Posterior cingulate gyrus (tissue), 11 donors: ENCODE measurements around the gene LIF.

Source experiments
- DNase-seq, 10 donors: peaks; one replicate each; pipeline versions ENCODE4 v3.0.0 to v3.0.0-alpha.2; 2020 to 2021; ENCODE audit warnings: mixed read lengths in 3 of 10
- intact Hi-C: fragments of 100-400 bp; cut with DNase I; formaldehyde crosslinking; loops from one replicate; pipeline ENCODE4 v1.15.1; 2023

The LIF gene

DNA sequence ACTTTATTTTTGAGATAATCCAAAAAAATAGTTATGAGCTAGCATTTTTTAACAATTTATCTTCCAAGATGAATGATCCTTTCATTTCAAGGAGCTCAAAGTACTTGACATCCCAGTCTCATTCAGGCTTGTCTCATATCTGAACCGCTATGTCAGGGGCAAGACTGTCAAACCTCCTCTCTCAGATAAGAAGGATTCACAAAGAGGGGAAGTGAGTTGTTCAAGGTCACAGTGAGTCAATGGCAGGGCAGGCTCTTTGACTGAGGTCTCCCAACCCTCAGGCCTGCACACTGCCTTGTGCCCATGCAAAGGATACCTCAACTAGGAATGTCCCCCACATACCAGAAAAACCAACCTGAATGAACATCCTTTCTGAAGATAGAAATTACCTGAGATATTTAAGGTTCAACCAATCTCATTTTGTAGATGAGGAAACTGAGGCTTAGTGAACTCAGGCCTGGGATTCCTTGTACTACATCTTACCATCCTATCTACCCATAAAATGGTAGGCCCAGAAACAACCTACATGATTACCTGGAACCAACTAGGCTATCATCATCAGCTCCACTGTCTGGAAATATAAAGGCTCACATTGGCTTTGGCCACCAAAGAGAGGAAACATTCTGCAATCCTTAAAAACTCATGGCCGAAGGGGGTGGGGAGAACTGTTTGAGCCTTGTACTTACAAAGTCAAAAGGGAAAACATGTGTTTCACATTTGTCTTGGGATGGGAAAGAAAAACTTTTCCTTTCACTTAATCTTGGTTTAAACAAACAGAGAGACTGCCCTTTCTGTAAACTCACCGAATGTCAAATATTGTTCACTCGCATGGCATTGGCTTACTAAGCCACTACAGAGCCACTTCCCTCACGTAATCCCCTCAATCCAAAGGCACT, 51.1 kb downstream of the LIF start:
- DNase-seq, result no peak
- intact Hi-C loops, result no loop called here

- intact Hi-C loops, result no loop called here
Measured at GRCh38 chr22:30193031-30193775, 53.4 kb downstream of the LIF start.

GRCh38 chr22:30192427-30192826, 54.1 kb downstream of the LIF start:
- intact Hi-C loops, result no loop called here
- no peak for DNase-seq

More at GRCh38 chr22:30193031-30193775, 53.4 kb downstream of the LIF start:
- DNase-seq, result no peak

GRCh38 chr22:30191040-30191701, 55.4 kb downstream of the LIF start:
- no peak for DNase-seq
- intact Hi-C loops, result no loop called here

GRCh38 chr22:30190574-30190973, 56.0 kb downstream of the LIF start:
- no peak for DNase-seq
- intact Hi-C loops, result no loop called here
